ENCODE data around the gene TMEM19.
A peak's percentile ranks its signal among the peaks of the same experiment; 100 is the strongest.

Gene TMEM19

GRCh38 chr12:71685914-71686657, at the start of gene TMEM19:
TMEM19 (plus strand) TSS chr12:71686082; CDS start chr12:71686681, 599 bp downstream.
- DNase-seq, result peak; percentile 84

GRCh38 chr12:71636704-71637115, 49.2 kb upstream of the TMEM19 start:
- DNase-seq, result no peak

GRCh38 chr12:71638499-71638898, 47.4 kb upstream of the TMEM19 start:
- DNase-seq, result no peak

- DNase-seq, result no peak
Measured at GRCh38 chr12:71639341-71639760, 46.5 kb upstream of the TMEM19 start.

- DNase-seq, result no peak
Measured at GRCh38 chr12:71640316-71640715, 45.6 kb upstream of the TMEM19 start.

GRCh38 chr12:71641390-71641789, 44.5 kb upstream of the TMEM19 start:
- no peak for DNase-seq

- no peak for DNase-seq
Measured at GRCh38 chr12:71642264-71642663, 43.6 kb upstream of the TMEM19 start.

GRCh38 chr12:71645268-71645667, 40.6 kb upstream of the TMEM19 start:
- no peak for DNase-seq

GRCh38 chr12:71646512-71646911, 39.4 kb upstream of the TMEM19 start:
- DNase-seq, result no peak

GRCh38 chr12:71648537-71648936, 37.3 kb upstream of the TMEM19 start:
- no peak for DNase-seq

- DNase-seq, result no peak
Measured at GRCh38 chr12:71649401-71649800, 36.5 kb upstream of the TMEM19 start.

- DNase-seq, result no peak
Measured at GRCh38 chr12:71652656-71653055, 33.2 kb upstream of the TMEM19 start.

- DNase-seq, result no peak
Measured at GRCh38 chr12:71653137-71653536, 32.7 kb upstream of the TMEM19 start.

- no peak for DNase-seq
Measured at GRCh38 chr12:71654200-71654599, 31.7 kb upstream of the TMEM19 start.

- no peak for DNase-seq
Measured at GRCh38 chr12:71655495-71655894, 30.4 kb upstream of the TMEM19 start.

GRCh38 chr12:71655907-71656306, 30.0 kb upstream of the TMEM19 start:
- no peak for DNase-seq

GRCh38 chr12:71656740-71657139, 29.1 kb upstream of the TMEM19 start:
- DNase-seq, result no peak

- no peak for DNase-seq
Measured at GRCh38 chr12:71661977-71662530, 23.8 kb upstream of the TMEM19 start.

GRCh38 chr12:71662849-71663560, 22.9 kb upstream of the TMEM19 start:
- DNase-seq, result peak; percentile 79

- peak; percentile 87 for DNase-seq
Measured at GRCh38 chr12:71663561-71664410, 22.1 kb upstream of the TMEM19 start, which contains the start of the genes THAP2 and ZFC3H1. THAP2 (plus strand) TSS chr12:71664301; CDS start chr12:71664510, 209 bp downstream. ZFC3H1 (minus strand) TSS chr12:71663848; CDS start chr12:71663610, 238 bp downstream.

- DNase-seq, result no peak
Measured at GRCh38 chr12:71664411-71665089, 21.3 kb upstream of the TMEM19 start.

- DNase-seq, result no peak
Measured at GRCh38 chr12:71665090-71665463, 20.8 kb upstream of the TMEM19 start.
